ENCODE results near the gene KIAA0232.

Gene KIAA0232, protein sequence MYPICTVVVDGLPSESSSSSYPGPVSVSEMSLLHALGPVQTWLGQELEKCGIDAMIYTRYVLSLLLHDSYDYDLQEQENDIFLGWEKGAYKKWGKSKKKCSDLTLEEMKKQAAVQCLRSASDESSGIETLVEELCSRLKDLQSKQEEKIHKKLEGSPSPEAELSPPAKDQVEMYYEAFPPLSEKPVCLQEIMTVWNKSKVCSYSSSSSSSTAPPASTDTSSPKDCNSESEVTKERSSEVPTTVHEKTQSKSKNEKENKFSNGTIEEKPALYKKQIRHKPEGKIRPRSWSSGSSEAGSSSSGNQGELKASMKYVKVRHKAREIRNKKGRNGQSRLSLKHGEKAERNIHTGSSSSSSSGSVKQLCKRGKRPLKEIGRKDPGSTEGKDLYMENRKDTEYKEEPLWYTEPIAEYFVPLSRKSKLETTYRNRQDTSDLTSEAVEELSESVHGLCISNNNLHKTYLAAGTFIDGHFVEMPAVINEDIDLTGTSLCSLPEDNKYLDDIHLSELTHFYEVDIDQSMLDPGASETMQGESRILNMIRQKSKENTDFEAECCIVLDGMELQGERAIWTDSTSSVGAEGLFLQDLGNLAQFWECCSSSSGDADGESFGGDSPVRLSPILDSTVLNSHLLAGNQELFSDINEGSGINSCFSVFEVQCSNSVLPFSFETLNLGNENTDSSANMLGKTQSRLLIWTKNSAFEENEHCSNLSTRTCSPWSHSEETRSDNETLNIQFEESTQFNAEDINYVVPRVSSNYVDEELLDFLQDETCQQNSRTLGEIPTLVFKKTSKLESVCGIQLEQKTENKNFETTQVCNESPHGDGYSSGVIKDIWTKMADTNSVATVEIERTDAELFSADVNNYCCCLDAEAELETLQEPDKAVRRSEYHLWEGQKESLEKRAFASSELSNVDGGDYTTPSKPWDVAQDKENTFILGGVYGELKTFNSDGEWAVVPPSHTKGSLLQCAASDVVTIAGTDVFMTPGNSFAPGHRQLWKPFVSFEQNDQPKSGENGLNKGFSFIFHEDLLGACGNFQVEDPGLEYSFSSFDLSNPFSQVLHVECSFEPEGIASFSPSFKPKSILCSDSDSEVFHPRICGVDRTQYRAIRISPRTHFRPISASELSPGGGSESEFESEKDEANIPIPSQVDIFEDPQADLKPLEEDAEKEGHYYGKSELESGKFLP (N-terminal part only)

DNA sequence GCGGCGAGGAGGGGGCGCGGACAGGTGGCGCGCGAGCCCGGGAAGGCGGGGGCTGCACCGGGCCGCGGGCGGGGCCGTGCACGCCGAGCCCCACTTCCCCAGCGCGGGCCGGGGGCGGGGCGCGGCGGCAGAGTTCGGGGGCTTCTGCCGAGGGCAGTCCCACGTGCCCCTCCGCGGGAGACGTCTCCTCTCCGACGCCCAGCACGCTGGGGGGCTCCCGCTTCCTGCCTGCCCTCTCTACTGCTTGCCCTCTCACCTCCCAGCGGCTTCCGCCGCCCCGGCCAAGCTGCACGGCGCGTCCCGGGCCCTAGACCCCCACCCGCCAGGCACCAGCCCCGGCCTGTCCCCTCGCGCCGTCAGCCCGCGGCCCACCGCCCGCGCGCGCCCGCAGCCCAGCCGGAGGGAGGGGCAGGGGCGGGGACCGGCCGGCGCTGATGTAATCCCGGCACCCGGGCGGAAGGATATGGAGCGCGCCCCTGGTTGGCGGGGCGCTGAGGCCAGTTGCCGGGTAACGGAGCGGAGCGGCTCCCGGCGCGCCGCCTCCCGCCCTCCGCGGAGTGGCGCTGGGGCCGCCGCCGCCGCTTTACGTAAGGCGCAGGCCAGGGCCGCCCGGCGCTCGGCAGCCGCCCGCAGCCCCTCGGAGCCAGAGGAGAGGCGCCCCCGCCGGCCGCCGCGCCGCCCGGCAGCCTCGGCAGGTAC lies at the start of gene KIAA0232:
Gene KIAA0232, plus strand, starts transcription at position 581 of the 699 bp plus-strand sequence. CDS start 41,727 bp downstream, outside the sequence.
- peak; percentile 52 for DNase-seq

GRCh38 chr4:6733358-6734164 lies 49.0 kb upstream of the KIAA0232 start:
- DNase-seq: no peak

- no peak for DNase-seq
Measured at GRCh38 chr4:6734165-6734786, 48.3 kb upstream of the KIAA0232 start.

GRCh38 chr4:6739920-6740319 lies 42.6 kb upstream of the KIAA0232 start:
- no peak for DNase-seq

DNA sequence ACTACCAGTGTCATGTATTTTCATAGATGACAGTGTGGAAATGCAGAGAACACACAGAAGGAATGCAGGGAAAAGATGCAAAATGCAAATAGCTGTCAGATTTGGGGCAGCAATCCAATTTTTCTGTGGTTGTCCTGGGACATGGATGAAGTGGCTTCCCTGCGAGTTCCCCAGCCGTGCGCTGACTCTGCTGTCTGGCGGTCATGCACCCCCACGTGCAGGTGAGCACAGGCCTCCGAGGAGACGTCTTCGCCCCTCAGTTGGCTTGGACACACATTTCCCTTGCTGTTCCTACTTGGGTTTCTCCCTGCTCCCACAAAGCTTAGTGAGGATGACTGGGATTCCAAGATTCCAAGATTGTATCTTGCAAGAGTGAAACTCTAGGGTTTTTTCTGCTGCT lies 42.2 kb upstream of the KIAA0232 start:
- DNase-seq: no peak

- no peak for DNase-seq
Measured at GRCh38 chr4:6742507-6742906, 40.0 kb upstream of the KIAA0232 start.

DNA sequence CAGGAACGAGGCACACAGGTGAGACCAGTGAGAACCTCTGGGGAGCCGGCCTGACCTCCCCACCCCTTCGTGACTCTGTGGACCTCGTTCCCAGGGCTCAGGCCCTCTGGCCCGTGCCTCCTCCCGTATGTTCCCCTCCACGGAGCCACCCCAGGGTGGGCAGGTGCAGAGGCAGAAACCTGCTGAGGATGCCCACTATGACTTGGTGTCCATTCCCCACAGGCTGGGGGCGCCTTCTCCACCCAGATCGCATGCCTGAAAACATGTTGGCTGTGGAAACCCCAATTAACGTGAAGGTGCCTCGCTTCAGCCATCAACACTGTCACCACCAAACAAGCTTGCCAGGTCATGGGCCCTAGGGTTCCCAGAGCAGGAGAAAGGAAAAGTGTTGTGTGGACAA lies 39.5 kb upstream of the KIAA0232 start:
- no peak for DNase-seq

DNA sequence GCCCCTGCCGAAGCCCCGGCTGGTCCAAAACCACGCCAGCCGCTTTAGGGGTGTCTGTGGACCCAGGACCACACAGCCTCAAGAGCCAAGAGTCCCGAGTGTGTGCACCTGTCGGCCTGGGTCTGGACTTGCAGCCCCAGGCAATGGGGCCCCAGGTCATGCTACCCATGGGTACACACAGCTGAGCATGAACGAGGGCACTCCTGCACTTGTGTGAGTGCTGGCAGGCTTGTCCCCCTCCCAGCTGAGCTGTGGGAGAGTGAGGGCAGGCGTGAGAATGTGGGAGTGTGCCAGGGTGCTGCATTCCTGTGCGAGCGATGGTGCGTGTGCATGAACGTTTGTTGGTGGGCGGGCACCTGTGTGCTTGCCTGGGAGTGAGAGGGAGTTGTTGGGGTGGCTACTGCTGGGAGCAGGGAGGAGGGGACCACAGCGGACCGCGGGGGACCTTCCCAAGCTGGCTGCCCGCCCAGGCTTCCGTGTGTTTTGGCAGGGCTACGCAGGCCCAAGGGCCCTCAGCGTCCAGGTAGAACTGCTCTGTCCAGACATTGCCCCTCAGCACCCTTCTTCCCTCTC lies 35.7 kb upstream of the KIAA0232 start:
- DNase-seq: no peak

GRCh38 chr4:6747294-6748051 lies 35.1 kb upstream of the KIAA0232 start:
- peak; percentile 25 for DNase-seq

- DNase-seq: no peak
Measured at GRCh38 chr4:6748286-6748685, 34.2 kb upstream of the KIAA0232 start.

DNA sequence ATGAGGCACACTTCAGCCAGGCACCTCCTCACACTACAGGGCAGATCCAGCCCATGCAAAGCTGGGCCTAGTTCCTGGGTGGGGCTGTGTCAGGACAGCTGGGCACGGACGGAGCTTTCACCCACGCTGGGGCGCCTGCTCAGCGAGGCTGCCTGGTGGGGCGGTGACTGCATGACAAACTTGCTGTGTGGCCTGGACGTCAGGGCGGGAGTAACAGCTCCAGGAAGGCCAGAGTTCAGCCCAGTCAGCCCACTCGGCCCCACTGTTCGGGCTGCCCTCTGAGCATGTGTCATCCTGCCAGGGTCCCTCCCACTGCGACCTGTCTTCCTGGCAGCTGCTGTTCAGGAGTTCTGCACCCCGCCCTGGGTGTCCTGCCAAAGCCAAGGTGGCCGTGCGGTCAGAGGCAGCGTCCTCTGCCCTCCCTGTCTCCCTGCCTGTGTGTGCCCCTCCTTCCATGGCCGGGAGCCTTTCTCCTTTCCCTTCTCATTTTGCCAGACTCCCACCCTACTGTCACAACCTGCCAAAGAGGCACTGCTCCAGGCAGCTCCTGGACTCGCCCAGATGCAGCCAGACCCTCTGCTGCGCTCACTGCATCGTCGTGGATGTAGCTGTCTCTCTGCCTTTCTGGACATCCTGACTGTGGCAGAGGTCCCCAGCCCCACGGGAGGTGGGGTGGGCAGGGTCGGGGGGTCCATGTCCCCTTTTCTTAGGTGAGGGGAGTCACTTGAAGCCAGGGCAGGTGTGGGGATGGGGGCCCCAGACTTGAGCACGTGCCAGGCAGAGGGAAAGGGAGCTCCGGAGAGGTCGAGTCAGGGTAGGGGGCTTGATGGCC lies 33.0 kb upstream of the KIAA0232 start:
- peak; percentile 10 for DNase-seq

DNA sequence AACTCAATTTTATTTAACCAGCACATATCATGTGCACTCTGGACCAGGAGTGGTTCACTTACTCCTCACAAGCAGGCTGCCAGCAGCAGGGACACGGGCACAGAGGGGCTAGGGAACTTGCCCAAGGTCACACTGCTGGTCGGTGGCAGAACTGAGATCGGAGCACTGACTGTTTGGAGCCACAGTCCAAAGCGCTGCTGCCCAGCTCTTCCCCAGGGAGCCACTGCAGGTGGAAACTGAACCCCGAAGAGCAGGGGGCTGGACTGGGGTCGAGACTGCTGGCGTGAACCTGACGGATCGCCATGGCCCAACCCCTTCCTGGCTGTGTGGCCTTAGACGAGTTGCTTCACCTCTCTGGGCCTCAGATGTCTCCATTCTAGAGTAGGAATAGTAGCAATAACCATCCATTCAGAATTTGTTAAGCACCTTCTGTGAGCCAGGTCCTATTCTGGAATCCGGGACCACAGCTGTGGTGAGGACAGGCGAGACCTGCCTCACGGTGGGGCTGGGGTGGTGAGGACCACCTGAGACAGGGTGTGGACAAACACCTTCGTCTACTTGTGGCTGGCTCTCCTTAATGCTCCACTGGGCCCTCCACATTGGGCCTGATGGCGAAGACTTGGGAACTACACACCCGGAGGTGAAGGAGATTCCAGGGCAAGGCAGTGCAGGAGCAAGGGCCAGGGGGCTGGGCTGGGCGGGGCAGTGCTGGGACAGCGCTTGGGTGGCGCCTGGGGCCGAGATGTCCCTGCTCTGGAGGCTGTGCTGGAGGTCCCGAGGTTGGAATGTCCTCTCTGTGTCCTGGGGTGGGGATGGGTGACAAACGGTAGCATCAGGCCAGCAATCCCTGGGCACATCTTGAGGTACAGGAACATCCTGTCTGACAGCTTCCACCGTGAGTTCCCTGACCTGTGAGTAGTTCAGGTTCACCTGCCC lies 32.0 kb upstream of the KIAA0232 start:
- DNase-seq: peak; percentile 5

GRCh38 chr4:6751611-6752485 lies 30.7 kb upstream of the KIAA0232 start:
- DNase-seq: peak; percentile 25

- no peak for DNase-seq
Measured at GRCh38 chr4:6752486-6752829, 30.1 kb upstream of the KIAA0232 start.

DNA sequence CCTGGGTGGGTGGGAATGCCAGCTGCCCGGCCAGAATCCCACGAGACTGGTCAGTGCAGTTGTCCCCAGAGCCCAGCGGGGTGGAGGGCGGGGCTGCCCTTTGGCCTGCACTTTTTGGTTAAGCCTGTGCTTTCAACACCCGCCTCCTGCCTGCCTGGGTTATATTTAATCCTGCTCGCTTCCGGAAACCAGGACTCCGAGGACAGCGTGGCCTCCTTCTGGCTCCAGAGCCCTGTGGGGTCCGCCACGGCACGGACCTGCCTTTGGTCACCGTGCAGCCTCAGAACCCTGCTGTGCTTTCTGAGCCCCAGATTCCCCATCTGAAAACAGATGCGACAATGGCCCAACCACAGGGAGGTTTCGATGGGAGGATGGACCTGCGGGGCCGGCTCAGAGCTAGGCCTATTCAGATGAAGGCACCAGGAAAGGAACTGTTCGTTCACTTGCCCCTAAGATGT lies 29.4 kb upstream of the KIAA0232 start:
- DNase-seq: no peak

- DNase-seq: no peak
Measured at GRCh38 chr4:6753891-6754290, 28.6 kb upstream of the KIAA0232 start.
